ENCODE measurements around the gene BEAN1. TPM values are rescaled to one million over a fixed set of nuclear protein-coding genes. Genes with fewer than 3 reads are reported as not detected.

The BEAN1 gene
- total and polyA plus RNA-seq, 2 experiments from 2014 or later, result 0.07 to 0.10 TPM

DNA sequence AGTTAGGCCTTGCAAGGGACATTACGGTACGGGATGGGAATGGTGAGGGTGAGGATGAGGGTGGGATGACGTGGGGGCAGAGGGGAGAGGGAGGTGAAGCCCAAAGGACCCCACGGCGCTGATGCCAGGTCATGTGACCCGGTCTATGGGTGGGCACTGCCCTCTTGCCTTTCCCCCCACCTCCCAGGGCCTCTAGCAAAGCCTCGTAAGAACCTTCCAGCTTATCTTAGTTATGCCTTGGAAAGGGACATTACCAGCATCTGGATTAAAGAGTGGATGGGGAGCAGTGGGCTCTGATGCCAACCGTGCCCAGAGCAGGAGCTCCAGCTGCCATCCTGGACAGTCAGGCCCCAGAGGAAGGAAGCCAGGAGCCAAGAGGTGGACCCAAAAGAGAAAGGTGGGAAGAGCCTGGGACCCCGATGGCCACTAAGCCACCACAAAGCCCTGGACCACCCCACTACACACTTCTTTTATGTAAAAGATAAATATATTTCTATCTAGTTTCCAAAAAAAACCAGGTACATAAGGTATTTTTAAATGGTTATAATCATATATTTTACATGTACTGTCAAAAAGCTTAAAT is 81.9 kb downstream of the BEAN1 start:
- H3K27ac ChIP-seq (ENCODE audit: low read depth), result no peak overlapping the region

GRCh38 chr16:66509576-66509975 is 82.5 kb downstream of the BEAN1 start:
- Histone ChIP-seq H3K4me1 (ENCODE audit: insufficient read depth) (peaks cover 14% of the 10 kb centered on the region), H3K79me2 (replicated peaks; ENCODE audit: insufficient read depth) (no peaks in the 10 kb centered on the region), H3K4me2 (no peak overlapping the region), H3K4me3 (no peak overlapping the region), H2AFZ (no peak overlapping the region), H3F3A (replicated peaks; ENCODE audit: low read depth) (no peaks in the 10 kb centered on the region), H3K9me2 (ENCODE audit: insufficient read depth) (no peaks in the 10 kb centered on the region), H4K20me1 (replicated peaks; ENCODE audit: insufficient read depth) (no peaks in the 10 kb centered on the region), H3K27ac (ENCODE audit: low read depth) (no peak overlapping the region), H3K36me3 (ENCODE audit: insufficient read depth) (no peaks in the 10 kb centered on the region), H3K27me3 (ENCODE audit: insufficient read depth) (no peaks in the 10 kb centered on the region)
- Mint-ChIP-seq H3K36me3 (ENCODE audit: low read depth) (peaks cover 10% of the 10 kb centered on the region), H3K27ac (no peak overlapping the region), H3K4me1 (peaks cover 24% of the 10 kb centered on the region), H3K9me3 (no peaks in the 10 kb centered on the region; the same call in 2 of the 3 replicates), H3K27me3 (ENCODE audit: insufficient read depth, low read depth, poor library complexity) (peaks cover 6% of the 10 kb centered on the region), H3K4me3 (no peak overlapping the region)
- no peak for DNase-seq (ENCODE audit: low spot score)
- ATAC-seq, result no peak
- TF ChIP-seq NANOG (IDR thresholded peaks at IDR 0.05; ENCODE audit: borderline replicate concordance) (no peak), ZNF331 (CRISPR knock-in tag; IDR thresholded peaks at IDR 0.05; ENCODE audit: low read depth) (no peak), EZH2 (IDR thresholded peaks at IDR 0.05; ENCODE audit: low read depth, unreplicated experiment) (no peak), EZH2phosphoT487 (IDR thresholded peaks at IDR 0.05; ENCODE audit: unreplicated experiment) (no peak), ZNF462 (CRISPR knock-in tag; IDR thresholded peaks at IDR 0.05) (no peak)
- TF ChIP-seq, protein P1, sequence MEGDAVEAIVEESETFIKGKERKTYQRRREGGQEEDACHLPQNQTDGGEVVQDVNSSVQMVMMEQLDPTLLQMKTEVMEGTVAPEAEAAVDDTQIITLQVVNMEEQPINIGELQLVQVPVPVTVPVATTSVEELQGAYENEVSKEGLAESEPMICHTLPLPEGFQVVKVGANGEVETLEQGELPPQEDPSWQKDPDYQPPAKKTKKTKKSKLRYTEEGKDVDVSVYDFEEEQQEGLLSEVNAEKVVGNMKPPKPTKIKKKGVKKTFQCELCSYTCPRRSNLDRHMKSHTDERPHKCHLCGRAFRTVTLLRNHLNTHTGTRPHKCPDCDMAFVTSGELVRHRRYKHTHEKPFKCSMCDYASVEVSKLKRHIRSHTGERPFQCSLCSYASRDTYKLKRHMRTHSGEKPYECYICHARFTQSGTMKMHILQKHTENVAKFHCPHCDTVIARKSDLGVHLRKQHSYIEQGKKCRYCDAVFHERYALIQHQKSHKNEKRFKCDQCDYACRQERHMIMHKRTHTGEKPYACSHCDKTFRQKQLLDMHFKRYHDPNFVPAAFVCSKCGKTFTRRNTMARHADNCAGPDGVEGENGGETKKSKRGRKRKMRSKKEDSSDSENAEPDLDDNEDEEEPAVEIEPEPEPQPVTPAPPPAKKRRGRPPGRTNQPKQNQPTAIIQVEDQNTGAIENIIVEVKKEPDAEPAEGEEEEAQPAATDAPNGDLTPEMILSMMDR (conservative IDR thresholded peaks at IDR 0.05; ENCODE audit: low read depth in 2 of 2), result no peak
- TF ChIP-seq, protein P2, sequence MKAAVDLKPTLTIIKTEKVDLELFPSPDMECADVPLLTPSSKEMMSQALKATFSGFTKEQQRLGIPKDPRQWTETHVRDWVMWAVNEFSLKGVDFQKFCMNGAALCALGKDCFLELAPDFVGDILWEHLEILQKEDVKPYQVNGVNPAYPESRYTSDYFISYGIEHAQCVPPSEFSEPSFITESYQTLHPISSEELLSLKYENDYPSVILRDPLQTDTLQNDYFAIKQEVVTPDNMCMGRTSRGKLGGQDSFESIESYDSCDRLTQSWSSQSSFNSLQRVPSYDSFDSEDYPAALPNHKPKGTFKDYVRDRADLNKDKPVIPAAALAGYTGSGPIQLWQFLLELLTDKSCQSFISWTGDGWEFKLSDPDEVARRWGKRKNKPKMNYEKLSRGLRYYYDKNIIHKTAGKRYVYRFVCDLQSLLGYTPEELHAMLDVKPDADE (IDR thresholded peaks at IDR 0.05), result no peak

More for the DNA sequence above, 81.9 kb downstream of the BEAN1 start:
- ATAC-seq (no peak), DNase-seq (ENCODE audit: low spot score) (no peak)
- TF ChIP-seq, protein P1 (conservative IDR thresholded peaks at IDR 0.05; ENCODE audit: low read depth in 2 of 2), result no peak
- TF ChIP-seq ZNF114 (CRISPR knock-in tag; IDR thresholded peaks at IDR 0.05), result no peak
- TF ChIP-seq POLR2AphosphoS5 (IDR thresholded peaks at IDR 0.05; ENCODE audit: low read depth), result no peak
- TF ChIP-seq CREB1 (CRISPR knock-in tag; IDR thresholded peaks at IDR 0.05; ENCODE audit: low read depth), result no peak
- no peak overlapping the region for H3K4me2 ChIP-seq
- no peak overlapping the region for H3K4me3 ChIP-seq
- Mint-ChIP-seq H3K27me3 (ENCODE audit: insufficient read depth, low read depth, poor library complexity) (peaks cover 6% of the 10 kb centered on the region), H3K9me3 (no peaks in the 10 kb centered on the region; the same call in 2 of the 3 replicates), H3K36me3 (ENCODE audit: low read depth) (peaks cover 8% of the 10 kb centered on the region; the same call in 2 of the 3 replicates), H3K4me3 (no peak overlapping the region), H3K4me1 (peaks cover 24% of the 10 kb centered on the region), H3K27ac (no peak overlapping the region)
- H3F3A ChIP-seq (replicated peaks; ENCODE audit: low read depth), result no peaks in the 10 kb centered on the region
- no peaks in the 10 kb centered on the region for H3K27me3 ChIP-seq (ENCODE audit: insufficient read depth)
- no peaks in the 10 kb centered on the region for H3K36me3 ChIP-seq (ENCODE audit: insufficient read depth)
- peaks cover 14% of the 10 kb centered on the region for H3K4me1 ChIP-seq (ENCODE audit: insufficient read depth)
- no peak overlapping the region for H2AFZ ChIP-seq
- no peaks in the 10 kb centered on the region for H4K20me1 ChIP-seq (replicated peaks; ENCODE audit: insufficient read depth)
- no peaks in the 10 kb centered on the region for H3K79me2 ChIP-seq (replicated peaks; ENCODE audit: insufficient read depth)
- H3K9me2 ChIP-seq (ENCODE audit: insufficient read depth), result no peaks in the 10 kb centered on the region

Measured in GM23338 (cell line).